ENCODE data around the gene FOXP2. TPM values are rescaled to one million over a fixed set of nuclear protein-coding genes. Genes with fewer than 3 reads are reported as not detected.

FOXP2 gene
- total RNA-seq, 3 donors from 2014 or later: 5.9 to 21.3 (median 11.1) TPM

GRCh38 chr7:114658216-114658615, 243.6 kb downstream of the FOXP2 start:
- H3K9me3 ChIP-seq: no peaks in the 10 kb centered on the region
- DNase-seq (ENCODE audit: low spot score in 2 of 2): no peak
- no peaks in the 10 kb centered on the region for H3K36me3 ChIP-seq
- H3K4me3 ChIP-seq: no peak overlapping the region
- no peaks in the 10 kb centered on the region for H3K27me3 ChIP-seq
- no peak for TF ChIP-seq POLR2AphosphoS5 (IDR thresholded peaks at IDR 0.05)
- no peak for TF ChIP-seq POLR2A (IDR thresholded peaks at IDR 0.05)
- TF ChIP-seq CTCF (IDR thresholded peaks at IDR 0.05): no peak
- intact Hi-C loops (cut with DNase I; ENCODE audit: low total_unique reads): no loop called here
- H3K4me1 ChIP-seq: no peaks in the 10 kb centered on the region
- H3K27ac ChIP-seq: no peak overlapping the region

- Histone ChIP-seq H3K27ac (no peak overlapping the region), H3K36me3 (no peaks in the 10 kb centered on the region), H3K4me3 (no peak overlapping the region), H3K27me3 (no peaks in the 10 kb centered on the region), H3K4me1 (no peaks in the 10 kb centered on the region), H3K9me3 (no peaks in the 10 kb centered on the region)
- DNase-seq (ENCODE audit: low spot score in 2 of 2): no peak
- intact Hi-C loops (cut with DNase I; ENCODE audit: low total_unique reads): no loop called here
- TF ChIP-seq POLR2AphosphoS5 (IDR thresholded peaks at IDR 0.05): no peak
These were observed 245.0 kb downstream of the FOXP2 start for GRCh38 chr7:114659409-114660125.

GRCh38 chr7:114660126-114660486, 245.5 kb downstream of the FOXP2 start:
- Histone ChIP-seq H3K9me3 (no peaks in the 10 kb centered on the region), H3K4me1 (no peaks in the 10 kb centered on the region), H3K36me3 (no peaks in the 10 kb centered on the region), H3K27ac (no peak overlapping the region), H3K4me3 (no peak overlapping the region), H3K27me3 (no peaks in the 10 kb centered on the region)
- TF ChIP-seq CTCF (IDR thresholded peaks at IDR 0.05) (no peak), POLR2AphosphoS5 (IDR thresholded peaks at IDR 0.05) (no peak), POLR2A (IDR thresholded peaks at IDR 0.05) (no peak)
- DNase-seq (ENCODE audit: low spot score in 2 of 2): no peak
- intact Hi-C loops (cut with DNase I; ENCODE audit: low total_unique reads): no loop called here

- Histone ChIP-seq H3K4me1 (no peaks in the 10 kb centered on the region), H3K9me3 (no peaks in the 10 kb centered on the region), H3K4me3 (no peak overlapping the region), H3K36me3 (no peaks in the 10 kb centered on the region), H3K27me3 (no peaks in the 10 kb centered on the region), H3K27ac (no peak overlapping the region)
- DNase-seq (ENCODE audit: low spot score in 2 of 2): no peak
- TF ChIP-seq POLR2A (IDR thresholded peaks at IDR 0.05) (no peak), POLR2AphosphoS5 (IDR thresholded peaks at IDR 0.05) (no peak), CTCF (IDR thresholded peaks at IDR 0.05) (no peak)
- intact Hi-C loops (cut with DNase I; ENCODE audit: low total_unique reads): no loop called here
These were observed 246.1 kb downstream of the FOXP2 start for GRCh38 chr7:114660753-114661152.

- intact Hi-C loops (cut with DNase I; ENCODE audit: low total_unique reads): no loop called here
- Histone ChIP-seq H3K9me3 (no peaks in the 10 kb centered on the region), H3K27me3 (no peaks in the 10 kb centered on the region), H3K27ac (no peak overlapping the region), H3K4me1 (no peaks in the 10 kb centered on the region), H3K36me3 (no peaks in the 10 kb centered on the region), H3K4me3 (no peak overlapping the region)
- DNase-seq (ENCODE audit: low spot score in 2 of 2): no peak
- TF ChIP-seq POLR2A (IDR thresholded peaks at IDR 0.05) (no peak), POLR2AphosphoS5 (IDR thresholded peaks at IDR 0.05) (no peak), CTCF (IDR thresholded peaks at IDR 0.05) (no peak)
These were observed 247.5 kb downstream of the FOXP2 start for GRCh38 chr7:114662002-114662677.
